Measurements from ENCODE around the gene SCOC.

The SCOC gene

GRCh38 chr4:140427106-140427918 is 53.9 kb downstream of the SCOC start, which contains the start of gene CLGN:
Gene CLGN (minus strand): TSS chr4:140427648. CDS start chr4:140413078, 14,570 bp downstream.
- TF ChIP-seq, protein P1, sequence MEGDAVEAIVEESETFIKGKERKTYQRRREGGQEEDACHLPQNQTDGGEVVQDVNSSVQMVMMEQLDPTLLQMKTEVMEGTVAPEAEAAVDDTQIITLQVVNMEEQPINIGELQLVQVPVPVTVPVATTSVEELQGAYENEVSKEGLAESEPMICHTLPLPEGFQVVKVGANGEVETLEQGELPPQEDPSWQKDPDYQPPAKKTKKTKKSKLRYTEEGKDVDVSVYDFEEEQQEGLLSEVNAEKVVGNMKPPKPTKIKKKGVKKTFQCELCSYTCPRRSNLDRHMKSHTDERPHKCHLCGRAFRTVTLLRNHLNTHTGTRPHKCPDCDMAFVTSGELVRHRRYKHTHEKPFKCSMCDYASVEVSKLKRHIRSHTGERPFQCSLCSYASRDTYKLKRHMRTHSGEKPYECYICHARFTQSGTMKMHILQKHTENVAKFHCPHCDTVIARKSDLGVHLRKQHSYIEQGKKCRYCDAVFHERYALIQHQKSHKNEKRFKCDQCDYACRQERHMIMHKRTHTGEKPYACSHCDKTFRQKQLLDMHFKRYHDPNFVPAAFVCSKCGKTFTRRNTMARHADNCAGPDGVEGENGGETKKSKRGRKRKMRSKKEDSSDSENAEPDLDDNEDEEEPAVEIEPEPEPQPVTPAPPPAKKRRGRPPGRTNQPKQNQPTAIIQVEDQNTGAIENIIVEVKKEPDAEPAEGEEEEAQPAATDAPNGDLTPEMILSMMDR (IDR thresholded peaks at IDR 0.05; ENCODE audit: control extremely low read depth, extremely low read depth, low read depth, missing control alignments), result peak; percentile 39
- peak; percentile 73 for DNase-seq (ENCODE audit: extremely low spot score)
- POLR2A ChIA-PET, result no interaction called here
- CTCF ChIA-PET, result interaction anchor here (0.8 to 1.5 kb wide), 4 partner anchors 9 to 375 kb away, joined by 4 to 6 read pairs (median 4); no protein-coding TSS in a partner anchor

DNA sequence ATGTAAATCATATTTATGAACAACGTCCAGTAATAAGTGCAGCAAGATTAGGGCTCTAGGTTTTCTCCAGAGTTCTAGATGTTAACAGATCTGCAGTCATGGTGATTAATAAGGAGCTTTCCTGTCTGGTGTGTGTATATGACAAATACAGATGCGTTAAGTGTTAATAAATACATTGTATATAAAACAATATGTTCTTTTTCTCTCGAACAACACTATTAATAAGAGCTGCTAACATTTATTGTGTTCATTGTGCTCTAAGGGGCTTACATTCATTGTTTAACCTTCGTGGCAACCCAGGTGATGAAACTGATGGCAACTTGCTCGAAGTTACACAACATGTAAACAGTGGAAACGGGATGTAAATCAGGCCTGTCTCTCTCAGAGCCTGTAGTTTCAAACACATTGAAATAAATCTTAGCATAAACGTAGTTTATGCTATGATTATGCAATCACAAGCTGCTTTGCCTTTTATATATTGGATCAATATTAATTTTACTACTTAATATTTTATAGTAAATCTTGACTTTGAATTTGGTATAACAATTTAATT is 54.5 kb downstream of the SCOC start:
- TF ChIP-seq, protein P1 (IDR thresholded peaks at IDR 0.05; ENCODE audit: control extremely low read depth, extremely low read depth, low read depth, missing control alignments), result no peak
- ChIA-PET POLR2A (no interaction called here), CTCF (interaction anchor here (1.4 to 1.5 kb wide), 3 partner anchors 9 to 20 kb away, joined by 4 to 6 read pairs (median 4); no protein-coding TSS in a partner anchor)
- no peak for DNase-seq (ENCODE audit: extremely low spot score)
